H1 (cell line): ENCODE measurements around the gene CARM1. TPM values are rescaled to one million over a fixed set of nuclear protein-coding genes. Genes with fewer than 3 reads are reported as not detected.

ENCODE experiments used
- TAF7 ChIP-seq: optimal IDR thresholded peaks from 2 replicates; pipeline ENCODE3; 2011; ENCODE audit warnings: low read depth, mild to moderate bottlenecking, inconsistent platforms, low read length, moderate library complexity, borderline replicate concordance
- polyA plus RNA-seq, 7 experiments: library from polyadenylated mRNA; depleted of rRNA in 3 of 7; stranded (reverse) in 5 of 7; unstranded in 2 of 7; fragments of >200 nt in 5 of 7; fragments of 200-250 nt in 2 of 7; gene quantifications; 1 replicate in 5 of 7; 2 replicates in 1 of 7; 4 replicates in 1 of 7; pipeline versions ENCODE4 v1.2.1 to v1.2.3, GENCODE V29; 2011 to 2013; ENCODE audit warnings: missing spikeins in 2 of 7, mixed read lengths in 2 of 7
- total RNA-seq: library from RNA; stranded (reverse); fragmentation: NEBNext Ultra II Directional; extraction: Animal tissue kit (Norgen Biotek cat#: 25700); gene quantifications from 2 replicates; pipeline ENCODE4 v1.2.1, GENCODE V29; 2021
- TF ChIP-seq, protein P1 (sequence below): IDR thresholded peaks from 2 replicates; pipeline ENCODE4 v1.6.1; 2011; ENCODE audit warnings: low read depth, mild to moderate bottlenecking, low read length; ENCODE audit not compliant: insufficient read depth

The CARM1 gene
- total and polyA plus RNA-seq, 2 of the 8 experiments (the other 6 are each of a cell fraction or from before 2014, with no cell fraction given), result 134 to 164 TPM

DNA sequence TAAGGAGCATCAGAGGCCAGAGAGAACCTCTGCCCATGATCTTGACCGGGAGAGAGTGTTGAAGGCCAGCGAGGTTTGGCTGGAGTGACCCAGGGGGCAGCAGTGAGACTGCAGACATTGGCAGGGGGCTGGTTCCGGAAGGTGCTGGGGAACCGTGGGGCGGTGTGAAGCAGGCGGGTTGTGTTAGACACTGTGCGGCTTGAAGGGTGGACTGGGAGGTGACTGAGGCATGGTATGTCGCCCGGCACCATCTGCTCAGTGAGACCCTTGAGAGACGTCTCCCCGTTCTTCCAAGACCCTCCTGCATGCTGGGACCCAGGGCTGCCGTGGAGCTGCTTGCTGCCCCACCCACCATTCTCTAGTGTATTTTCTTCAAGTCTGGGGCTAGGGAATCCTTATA lies 24.6 kb downstream of the CARM1 start (continued):
- TF ChIP-seq, protein P1, sequence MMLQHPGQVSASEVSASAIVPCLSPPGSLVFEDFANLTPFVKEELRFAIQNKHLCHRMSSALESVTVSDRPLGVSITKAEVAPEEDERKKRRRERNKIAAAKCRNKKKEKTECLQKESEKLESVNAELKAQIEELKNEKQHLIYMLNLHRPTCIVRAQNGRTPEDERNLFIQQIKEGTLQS, result no peak
- TF ChIP-seq TAF7, result no peak
- TF ChIP-seq, all 59 proteins: peak for 2
